ENCODE measurements around the gene ITGB7. TPM values are rescaled to one million over a fixed set of nuclear protein-coding genes. Genes with fewer than 3 reads are reported as not detected.

Gene ITGB7
- total and polyA plus RNA-seq, 10 of the 15 experiments (the other 5 are each of a cell fraction or from before 2014, with no cell fraction given) = 54.5 to 487 (median 252) TPM

- no peak for TF ChIP-seq ZNF207 (IDR thresholded peaks at IDR 0.05; ENCODE audit: borderline replicate concordance)
- TF ChIP-seq MYC (IDR thresholded peaks at IDR 0.05; ENCODE audit: insufficient read depth, insufficient read length, insufficient replicate concordance, low read length, severe bottlenecking) = no peak
- no peak for TF ChIP-seq FOS (IDR thresholded peaks at IDR 0.05; ENCODE audit: borderline replicate concordance, extremely low read depth, insufficient read length)
- no peak for TF ChIP-seq POU2F2 (IDR thresholded peaks at IDR 0.05; ENCODE audit: borderline replicate concordance, low read depth, low read length)
- TF ChIP-seq TCF3 (IDR thresholded peaks at IDR 0.05; ENCODE audit: borderline replicate concordance, insufficient read depth, low read depth, low read length) = no peak
- no peak for TF ChIP-seq MEF2A (IDR thresholded peaks at IDR 0.05; ENCODE audit: insufficient read depth, low read depth, low read length)
- no peak for TF ChIP-seq IRF4 (IDR thresholded peaks at IDR 0.05; ENCODE audit: low read depth, low read length)
- no peak for TF ChIP-seq BHLHE40 (IDR thresholded peaks at IDR 0.05; ENCODE audit: borderline replicate concordance in 1 of 2, low read depth in 2 of 2, low read length in 1 of 2)
- TF ChIP-seq RCOR1 (conservative IDR thresholded peaks at IDR 0.05; ENCODE audit: low read depth, low read length) = no peak
- no peak for TF ChIP-seq PAX8 (IDR thresholded peaks at IDR 0.05)
Measured at GRCh38 chr12:53195516-53196420, 11.3 kb downstream of the ITGB7 start (continued).

- peaks cover 9% of the 10 kb centered on the region for H3K79me2 ChIP-seq (ENCODE audit: control insufficient read depth, insufficient read depth, low read length)
- no peak for FAIRE-seq
- POLR2A ChIA-PET = interaction anchor here (0.6 to 2.1 kb wide), 4 partner anchors 8 to 64 kb away, joined by 3 to 6 read pairs (median 3); no protein-coding TSS in a partner anchor
- H3K27ac ChIP-seq (ENCODE audit: control insufficient read depth, insufficient read depth) = no peak overlapping the region
- CTCF ChIA-PET = interaction anchor here (0.9 to 1.9 kb wide), 8 partner anchors 8 to 96 kb away, joined by 3 to 9 read pairs (median 6); no protein-coding TSS in a partner anchor
- no peak overlapping the region for H2AFZ ChIP-seq (ENCODE audit: control insufficient read depth, low read depth, low read length)
- RAD21 ChIA-PET (ENCODE audit: unreplicated experiment) = interaction anchor here (1.2 to 1.7 kb wide), 2 partner anchors 14 to 35 kb away, joined by 4 to 5 read pairs; no protein-coding TSS in a partner anchor
- SMC1A ChIA-PET (ENCODE audit: uncharacterized antibody, unreplicated experiment) = interaction anchor here (0.9 to 1.4 kb wide), 4 partner anchors 14 to 35 kb away, joined by 3 to 6 read pairs (median 6); partner anchors contain the start of genes CSAD and ZNF740
- no peak overlapping the region for H3K4me2 ChIP-seq (ENCODE audit: control insufficient read depth, insufficient read depth)
- intact Hi-C loops (cut with micrococcal nuclease; ENCODE audit: unreplicated experiment) (no loop called here), in situ Hi-C loops (cut with MboI) (no loop called here)
- H3K4me3 ChIP-seq = no peak overlapping the region
- H3K9me3 ChIP-seq (replicated peaks; ENCODE audit: control insufficient read depth, insufficient read depth, low read length) = no peaks in the 10 kb centered on the region
- BruUV-seq (replicated peaks) = no TSS peak
- H4K20me1 ChIP-seq (ENCODE audit: control insufficient read depth, insufficient read depth) = no peaks in the 10 kb centered on the region
- H3K4me1 ChIP-seq (ENCODE audit: control insufficient read depth, insufficient read depth, low read length) = peaks cover 17% of the 10 kb centered on the region
- 100% methylated on average over 1 of the region's 1 CpG for WGBS (ENCODE audit: insufficient coverage, insufficient replicate concordance, low lambda C conversion rate, missing lambda C conversion rate)
- peaks cover 51 to 74% of the 10 kb centered on the region in 2 experiments for H3K36me3 ChIP-seq (ENCODE audit: control insufficient read depth in 2 of 2, insufficient read depth in 2 of 2, low read length in 1 of 2)
- DNase-seq (ENCODE audit: low read depth, low spot score) = no peak
- no peak overlapping the region for H3K9ac ChIP-seq (ENCODE audit: control insufficient read depth, insufficient read depth, low read length)
- H3K27me3 ChIP-seq (replicated peaks in 1 of 2; ENCODE audit: control insufficient read depth in 2 of 2, insufficient read depth in 2 of 2, low read length in 1 of 2) = no peaks in the 10 kb centered on the region
- no peak for ATAC-seq
- TF ChIP-seq NBN (IDR thresholded peaks at IDR 0.05) (no peak), MYB (IDR thresholded peaks at IDR 0.05; ENCODE audit: borderline replicate concordance, low read depth, low read length) (no peak), SMARCA5 (IDR thresholded peaks at IDR 0.05) (no peak), POLR2A (IDR thresholded peaks at IDR 0.05; ENCODE audit: low read depth, low read length) (no peak), BMI1 (IDR thresholded peaks at IDR 0.05; ENCODE audit: borderline replicate concordance) (no peak), PML (IDR thresholded peaks at IDR 0.05; ENCODE audit: low read length) (no peak), PBX3 (IDR thresholded peaks at IDR 0.05; ENCODE audit: insufficient replicate concordance, low read depth, low read length) (no peak), NFYB (IDR thresholded peaks at IDR 0.05; ENCODE audit: insufficient read depth, low read depth, low read length) (no peak), RAD21 (IDR thresholded peaks at IDR 0.05; ENCODE audit: insufficient read depth, low read depth, low read length) (no peak), ETV6 (conservative IDR thresholded peaks at IDR 0.05 in 1 of 2, IDR thresholded peaks at IDR 0.05 in 1 of 2; ENCODE audit: borderline replicate concordance in 1 of 2, low read depth in 1 of 2) (no peak)
Measured at GRCh38 chr12:53194973-53195372, 12.1 kb downstream of the ITGB7 start.

All from GM12878 (cell line).